Calu3 (cell line): ENCODE results near the gene PAK6. TPM values are rescaled to one million over a fixed set of nuclear protein-coding genes. Genes with fewer than 3 reads are reported as not detected.

ENCODE experiments used
- BruUV-seq: library from RNA; stranded (reverse); fragments of 400-500 nt; replicated peaks from 2 replicates; lab custom pipeline; 2021; lab: Mats Ljungman, UMichigan
- CTCF ChIA-PET: fragments of 300-600 bp; sonication (Branson Sonifier 250); formaldehyde crosslinking; loops from one replicate; lab custom pipeline; 2022; ENCODE audit warnings: antibody characterized with exemption; lab: Charles Lee
- DNase-seq: peaks from one replicate; pipeline ENCODE4 v3.0.0; 2022
- H3K27ac Mint-ChIP-seq: one replicate; pipeline ENCODE4 v1.8.0; 2022; ENCODE audit warnings: mixed read lengths; ENCODE audit not compliant: unreplicated experiment
- H3K27me3 Mint-ChIP-seq: one replicate; pipeline ENCODE4 v1.8.0; 2022; ENCODE audit warnings: mixed read lengths; ENCODE audit not compliant: unreplicated experiment
- H3K36me3 Mint-ChIP-seq: one replicate; pipeline ENCODE4 v1.8.0; 2022; ENCODE audit warnings: mild to moderate bottlenecking, moderate library complexity, mixed read lengths; ENCODE audit not compliant: insufficient read depth, unreplicated experiment
- H3K4me1 Mint-ChIP-seq: one replicate; pipeline ENCODE4 v1.8.0; 2022; ENCODE audit warnings: mild to moderate bottlenecking, low read depth, mixed read lengths; ENCODE audit not compliant: unreplicated experiment
- H3K4me3 Mint-ChIP-seq: one replicate; pipeline ENCODE4 v1.8.0; 2022; ENCODE audit warnings: mild to moderate bottlenecking, low read depth, moderate library complexity, mixed read lengths; ENCODE audit not compliant: unreplicated experiment
- H3K9me3 Mint-ChIP-seq: one replicate; pipeline ENCODE4 v1.8.0; 2022; ENCODE audit warnings: low read depth, mixed read lengths; ENCODE audit not compliant: unreplicated experiment
- intact Hi-C: fragments of 100-400 bp; cut with micrococcal nuclease; formaldehyde crosslinking; loops from one replicate; pipeline ENCODE4 v1.10.0; 2022; ENCODE audit not compliant: unreplicated experiment
- total RNA-seq: library from RNA; stranded (reverse); gene quantifications from 2 replicates; pipeline ENCODE4 v1.2.3, GENCODE V29; 2022
- TF ChIP-seq, protein P1 (sequence below): fragments of 200-600 bp; IDR thresholded peaks from one replicate; pipeline ENCODE4 v1.8.0; 2022; ENCODE audit warnings: antibody characterized with exemption; ENCODE audit not compliant: unreplicated experiment

Gene PAK6
- total RNA-seq, 1 experiment from 2014 or later, result 7.1 TPM

DNA sequence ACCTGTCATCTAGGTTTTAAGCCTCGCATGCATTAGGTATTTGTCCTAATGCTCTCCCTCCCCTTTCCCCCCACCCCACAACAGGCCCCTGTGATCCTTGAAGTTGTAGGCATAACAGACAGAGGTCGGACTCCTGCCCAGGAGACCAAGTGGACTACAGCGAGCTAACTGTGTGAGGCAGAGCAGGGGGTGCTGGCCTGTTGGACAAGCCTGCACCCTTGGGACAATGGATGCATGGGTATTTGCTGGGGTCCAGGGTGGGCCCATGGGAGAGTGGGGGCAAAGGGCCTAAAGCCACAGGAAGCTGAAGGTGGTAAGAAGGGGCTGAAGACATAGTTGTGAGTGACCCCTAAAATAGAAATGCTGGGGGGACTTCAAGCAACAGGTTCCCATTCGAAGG, 66.4 kb downstream of the PAK6 start:
- no peak for DNase-seq
- TF ChIP-seq, protein P1, sequence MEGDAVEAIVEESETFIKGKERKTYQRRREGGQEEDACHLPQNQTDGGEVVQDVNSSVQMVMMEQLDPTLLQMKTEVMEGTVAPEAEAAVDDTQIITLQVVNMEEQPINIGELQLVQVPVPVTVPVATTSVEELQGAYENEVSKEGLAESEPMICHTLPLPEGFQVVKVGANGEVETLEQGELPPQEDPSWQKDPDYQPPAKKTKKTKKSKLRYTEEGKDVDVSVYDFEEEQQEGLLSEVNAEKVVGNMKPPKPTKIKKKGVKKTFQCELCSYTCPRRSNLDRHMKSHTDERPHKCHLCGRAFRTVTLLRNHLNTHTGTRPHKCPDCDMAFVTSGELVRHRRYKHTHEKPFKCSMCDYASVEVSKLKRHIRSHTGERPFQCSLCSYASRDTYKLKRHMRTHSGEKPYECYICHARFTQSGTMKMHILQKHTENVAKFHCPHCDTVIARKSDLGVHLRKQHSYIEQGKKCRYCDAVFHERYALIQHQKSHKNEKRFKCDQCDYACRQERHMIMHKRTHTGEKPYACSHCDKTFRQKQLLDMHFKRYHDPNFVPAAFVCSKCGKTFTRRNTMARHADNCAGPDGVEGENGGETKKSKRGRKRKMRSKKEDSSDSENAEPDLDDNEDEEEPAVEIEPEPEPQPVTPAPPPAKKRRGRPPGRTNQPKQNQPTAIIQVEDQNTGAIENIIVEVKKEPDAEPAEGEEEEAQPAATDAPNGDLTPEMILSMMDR, result no peak
- intact Hi-C loops, result no loop called here
- CTCF ChIA-PET, result interaction anchor here (0.6 kb wide), 1 partner anchor 1066 kb away, joined by 3 read pairs; no protein-coding TSS in a partner anchor
- Mint-ChIP-seq H3K36me3 (peaks cover 12% of the 10 kb centered on the region), H3K27ac (no peak overlapping the region), H3K4me1 (peaks cover 17% of the 10 kb centered on the region), H3K4me3 (no peak overlapping the region), H3K9me3 (no peaks in the 10 kb centered on the region), H3K27me3 (no peaks in the 10 kb centered on the region)
- BruUV-seq, result no TSS peak

DNA sequence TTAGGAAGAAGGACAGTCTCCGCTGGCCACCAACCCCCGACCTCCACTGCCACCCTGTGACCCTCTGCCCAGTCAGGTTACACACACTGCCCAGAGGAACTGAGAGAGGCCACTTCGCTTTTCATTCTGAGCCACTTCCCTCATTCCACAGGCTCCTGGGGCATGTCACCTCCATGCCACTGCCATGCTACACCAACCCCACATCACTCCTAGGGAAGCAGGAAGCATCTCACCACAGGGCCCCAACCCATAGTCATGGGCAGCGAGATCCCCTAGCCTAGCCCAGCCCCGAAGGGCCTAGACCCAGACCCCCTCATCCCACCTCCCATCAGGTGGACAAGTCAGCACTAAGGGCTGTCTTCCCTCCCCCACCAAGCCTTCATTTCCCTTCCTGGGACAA, 67.5 kb downstream of the PAK6 start:
- no peaks in the 10 kb centered on the region for H3K9me3 Mint-ChIP-seq
- intact Hi-C loops, result no loop called here
- TF ChIP-seq, protein P1, result no peak
- H3K4me3 Mint-ChIP-seq, result peak overlapping the region; percentile 63
- DNase-seq, result no peak
- CTCF ChIA-PET, result interaction anchor here (1.0 to 5.8 kb wide), 3 partner anchors 17 to 34 kb away, joined by 3 to 25 read pairs (median 3); no protein-coding TSS in a partner anchor
- H3K27me3 Mint-ChIP-seq, result no peaks in the 10 kb centered on the region
- BruUV-seq, result no TSS peak
- H3K4me1 Mint-ChIP-seq, result peaks cover 17% of the 10 kb centered on the region
- peaks cover 12% of the 10 kb centered on the region for H3K36me3 Mint-ChIP-seq
- peak overlapping the region; percentile 18 for H3K27ac Mint-ChIP-seq

DNA sequence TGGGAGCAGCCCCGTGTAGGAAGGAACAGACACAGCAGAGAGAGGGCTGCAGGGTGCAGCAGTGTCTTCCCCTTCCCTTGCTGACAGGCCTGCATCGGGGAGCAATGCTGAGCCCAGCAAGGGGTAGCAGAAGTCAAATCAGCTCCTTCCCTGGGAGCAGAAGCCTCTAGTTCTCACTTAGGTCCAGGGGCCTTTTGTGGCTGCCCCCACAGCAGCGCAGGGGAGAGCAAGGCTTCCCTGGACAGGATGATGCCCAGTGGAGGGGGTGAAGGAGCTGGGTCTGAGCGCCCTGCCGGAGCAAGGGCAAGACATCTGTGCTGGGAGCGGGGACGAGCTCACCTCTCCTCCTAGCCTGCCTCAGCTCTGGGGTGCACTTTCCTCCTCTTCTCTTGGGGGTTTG, 68.0 kb downstream of the PAK6 start:
- H3K4me3 Mint-ChIP-seq, result peak overlapping the region; percentile 63
- BruUV-seq, result no TSS peak
- peak overlapping the region; percentile 18 for H3K27ac Mint-ChIP-seq
- H3K4me1 Mint-ChIP-seq, result peaks cover 17% of the 10 kb centered on the region
- TF ChIP-seq, protein P1, result no peak
- DNase-seq, result no peak
- intact Hi-C loops, result no loop called here
- H3K9me3 Mint-ChIP-seq, result no peaks in the 10 kb centered on the region
- peaks cover 12% of the 10 kb centered on the region for H3K36me3 Mint-ChIP-seq
- CTCF ChIA-PET, result interaction anchor here (0.7 to 5.8 kb wide), 6 partner anchors 13 to 33 kb away, joined by 3 to 25 read pairs (median 3); no protein-coding TSS in a partner anchor
- no peaks in the 10 kb centered on the region for H3K27me3 Mint-ChIP-seq

DNA sequence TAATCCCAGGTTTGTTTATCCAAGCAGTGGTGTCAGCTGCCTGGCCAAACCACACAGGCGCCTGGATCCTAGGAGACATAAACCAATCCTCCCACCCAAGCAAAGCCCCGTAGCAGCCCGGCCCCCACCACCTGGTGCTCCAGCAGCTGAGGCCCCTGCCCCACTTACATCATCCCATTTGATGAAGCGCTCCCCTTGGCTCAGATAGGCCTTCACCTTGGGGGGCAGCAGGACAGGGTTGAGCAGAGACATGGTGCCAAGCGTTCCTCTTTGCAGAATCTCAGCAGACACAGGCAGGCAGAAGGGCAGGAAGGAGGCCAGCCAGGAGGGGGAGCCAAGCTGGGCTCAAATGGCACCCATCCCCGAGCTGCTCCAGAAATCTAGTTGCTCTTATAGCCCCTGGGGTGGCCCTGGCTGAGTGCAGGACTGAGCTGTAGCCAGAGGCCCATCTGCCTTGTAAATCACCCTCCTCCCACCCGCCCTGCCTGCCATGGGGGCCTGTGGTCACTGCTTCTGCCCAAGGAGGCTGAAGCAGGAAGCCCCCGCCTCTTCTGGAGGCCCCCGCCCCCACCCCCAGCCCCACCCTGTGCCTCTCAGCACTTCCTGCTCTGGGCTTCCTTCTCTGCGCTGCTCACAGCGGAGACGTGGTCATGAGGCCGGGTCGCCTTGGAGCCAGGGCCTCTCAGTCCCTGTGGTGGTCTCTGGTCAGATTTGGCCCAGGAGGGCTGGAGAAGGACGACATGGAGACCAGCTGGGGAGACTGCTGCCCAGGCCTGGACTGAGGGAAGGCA, 68.8 kb downstream of the PAK6 start, which contains the start of gene PLCB2:
PLCB2 (minus strand) TSS at position 515 of the 791 bp plus-strand sequence; CDS start at position 252, 263 bp downstream.
- H3K4me3 Mint-ChIP-seq, result peak within 1 kb of the TSS; percentile 63
- DNase-seq, result peak; percentile 50
- CTCF ChIA-PET, result interaction anchor here (0.7 to 5.8 kb wide), 7 partner anchors 12 to 34 kb away, joined by 3 to 25 read pairs (median 3); partner anchors contain the start of gene CCDC9B
- intact Hi-C loops, result no loop called here
- TF ChIP-seq, protein P1, result no peak
- H3K36me3 Mint-ChIP-seq, result peaks cover 11% of the 10 kb centered on the region
- H3K4me1 Mint-ChIP-seq, result peaks cover 17% of the 10 kb centered on the region
- H3K9me3 Mint-ChIP-seq, result no peaks in the 10 kb centered on the region
- H3K27me3 Mint-ChIP-seq, result no peaks in the 10 kb centered on the region
- BruUV-seq, result no TSS peak
- H3K27ac Mint-ChIP-seq, result peak within 1 kb of the TSS; percentile 71
